ENCODE measurements around the gene ALG1L2.
"Not testable (repeated sequence)": the region's sequence is repeated elsewhere in the genome, so short reads cannot be mapped to it uniquely, and the experiment has no call there.

DNA sequence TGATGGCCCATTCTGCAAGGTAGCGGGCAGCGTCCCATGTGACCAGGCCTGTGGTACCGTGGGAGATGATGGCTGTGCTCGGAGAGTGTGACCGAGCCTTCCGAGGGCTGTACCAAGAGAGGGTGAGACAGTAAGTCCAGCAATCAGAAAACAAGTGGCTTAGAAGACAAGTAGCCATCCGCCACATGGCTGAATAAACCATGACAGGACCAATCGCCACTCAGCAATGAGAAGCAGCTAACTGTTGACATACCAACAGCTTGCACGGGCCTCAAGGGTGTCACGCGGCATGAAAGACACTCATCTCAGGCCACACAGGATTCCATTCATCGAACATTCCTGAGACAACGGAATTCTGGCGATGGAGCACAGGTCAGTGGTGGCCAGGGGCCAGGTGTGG is 22.6 kb downstream of the ALG1L2 start:
- TF ChIP-seq, protein P1, sequence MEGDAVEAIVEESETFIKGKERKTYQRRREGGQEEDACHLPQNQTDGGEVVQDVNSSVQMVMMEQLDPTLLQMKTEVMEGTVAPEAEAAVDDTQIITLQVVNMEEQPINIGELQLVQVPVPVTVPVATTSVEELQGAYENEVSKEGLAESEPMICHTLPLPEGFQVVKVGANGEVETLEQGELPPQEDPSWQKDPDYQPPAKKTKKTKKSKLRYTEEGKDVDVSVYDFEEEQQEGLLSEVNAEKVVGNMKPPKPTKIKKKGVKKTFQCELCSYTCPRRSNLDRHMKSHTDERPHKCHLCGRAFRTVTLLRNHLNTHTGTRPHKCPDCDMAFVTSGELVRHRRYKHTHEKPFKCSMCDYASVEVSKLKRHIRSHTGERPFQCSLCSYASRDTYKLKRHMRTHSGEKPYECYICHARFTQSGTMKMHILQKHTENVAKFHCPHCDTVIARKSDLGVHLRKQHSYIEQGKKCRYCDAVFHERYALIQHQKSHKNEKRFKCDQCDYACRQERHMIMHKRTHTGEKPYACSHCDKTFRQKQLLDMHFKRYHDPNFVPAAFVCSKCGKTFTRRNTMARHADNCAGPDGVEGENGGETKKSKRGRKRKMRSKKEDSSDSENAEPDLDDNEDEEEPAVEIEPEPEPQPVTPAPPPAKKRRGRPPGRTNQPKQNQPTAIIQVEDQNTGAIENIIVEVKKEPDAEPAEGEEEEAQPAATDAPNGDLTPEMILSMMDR (IDR thresholded peaks at IDR 0.05), result not testable (repeated sequence)
- TF ChIP-seq POLR2A (IDR thresholded peaks at IDR 0.05; ENCODE audit: low read depth); EP300 (IDR thresholded peaks at IDR 0.05); POLR2AphosphoS5 (IDR thresholded peaks at IDR 0.05): not testable (repeated sequence)

Measured in esophagus muscularis mucosa (tissue), 4 donors.